ENCODE measurements around the gene BEAN1.

GRCh38 chr16:66493490-66494401, 66.7 kb downstream of the BEAN1 start:
- TF ChIP-seq CTCF (IDR thresholded peaks at IDR 0.05) (no peak), POLR2A (IDR thresholded peaks at IDR 0.05) (no peak)

Data from adrenal gland (tissue), 5 donors.